ENCODE measurements around the gene CPLX3. TPM values are rescaled to one million over a fixed set of nuclear protein-coding genes. Genes with fewer than 3 reads are reported as not detected.

The CPLX3 gene
- total and polyA plus RNA-seq, 2 donors (not counting 1 experiment from before 2014, with no cell fraction given), result not detected

DNA sequence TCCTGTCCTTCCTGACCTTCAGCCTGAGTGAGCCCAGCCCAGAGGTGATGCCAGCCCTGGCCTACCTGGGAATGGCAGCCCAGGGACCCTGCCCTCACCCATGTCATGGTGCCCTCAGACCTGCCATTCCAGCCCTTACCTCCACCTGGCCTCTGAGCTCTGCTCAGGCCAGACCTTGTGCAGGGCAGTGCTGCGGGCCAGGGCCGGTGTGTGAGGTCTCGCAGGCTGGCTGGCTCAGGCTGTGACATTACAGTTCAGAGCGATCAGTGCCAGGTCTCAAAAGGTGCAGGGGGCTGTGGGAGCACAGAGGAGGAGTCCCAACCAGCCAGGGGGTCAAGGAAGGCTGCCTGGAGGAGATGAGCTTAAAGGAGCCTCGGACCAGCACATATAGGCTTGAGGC, 6.4 kb upstream of the CPLX3 start:
- TF ChIP-seq, protein P1, sequence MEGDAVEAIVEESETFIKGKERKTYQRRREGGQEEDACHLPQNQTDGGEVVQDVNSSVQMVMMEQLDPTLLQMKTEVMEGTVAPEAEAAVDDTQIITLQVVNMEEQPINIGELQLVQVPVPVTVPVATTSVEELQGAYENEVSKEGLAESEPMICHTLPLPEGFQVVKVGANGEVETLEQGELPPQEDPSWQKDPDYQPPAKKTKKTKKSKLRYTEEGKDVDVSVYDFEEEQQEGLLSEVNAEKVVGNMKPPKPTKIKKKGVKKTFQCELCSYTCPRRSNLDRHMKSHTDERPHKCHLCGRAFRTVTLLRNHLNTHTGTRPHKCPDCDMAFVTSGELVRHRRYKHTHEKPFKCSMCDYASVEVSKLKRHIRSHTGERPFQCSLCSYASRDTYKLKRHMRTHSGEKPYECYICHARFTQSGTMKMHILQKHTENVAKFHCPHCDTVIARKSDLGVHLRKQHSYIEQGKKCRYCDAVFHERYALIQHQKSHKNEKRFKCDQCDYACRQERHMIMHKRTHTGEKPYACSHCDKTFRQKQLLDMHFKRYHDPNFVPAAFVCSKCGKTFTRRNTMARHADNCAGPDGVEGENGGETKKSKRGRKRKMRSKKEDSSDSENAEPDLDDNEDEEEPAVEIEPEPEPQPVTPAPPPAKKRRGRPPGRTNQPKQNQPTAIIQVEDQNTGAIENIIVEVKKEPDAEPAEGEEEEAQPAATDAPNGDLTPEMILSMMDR (conservative IDR thresholded peaks at IDR 0.05 in 1 of 2, IDR thresholded peaks at IDR 0.05 in 1 of 2; ENCODE audit: low read depth in 1 of 2, low read length in 2 of 2), result no peak
- no peak for TF ChIP-seq EZH2 (IDR thresholded peaks at IDR 0.05; ENCODE audit: low read length, missing control alignments)
- H3K79me2 ChIP-seq (ENCODE audit: control insufficient read depth, insufficient read depth, low read length), result no peaks in the 10 kb centered on the region
- H4K20me1 ChIP-seq (ENCODE audit: control insufficient read depth, extremely low read depth, insufficient read depth, low read length), result no peaks in the 10 kb centered on the region
- no peaks in the 10 kb centered on the region for H3K4me1 ChIP-seq (ENCODE audit: control insufficient read depth, extremely low read depth, insufficient read depth, low read length)
- H3K4me2 ChIP-seq (ENCODE audit: extremely low read depth, insufficient read depth, low read length), result no peak overlapping the region
- no peak for DNase-seq (ENCODE audit: low read depth in 2 of 2)
- H2AFZ ChIP-seq (ENCODE audit: low read length), result no peak overlapping the region
- H3K36me3 ChIP-seq (ENCODE audit: control insufficient read depth, insufficient read depth, low read length), result no peaks in the 10 kb centered on the region
- H3K27me3 ChIP-seq (ENCODE audit: control insufficient read depth, insufficient read depth, low read length), result peaks cover 17% of the 10 kb centered on the region
- no peak overlapping the region for H3K9ac ChIP-seq (ENCODE audit: insufficient read depth, low read length)
- H3K27ac ChIP-seq (ENCODE audit: insufficient read depth, low read length), result no peak overlapping the region
- no peak overlapping the region for H3K4me3 ChIP-seq (replicated peaks in 1 of 4; ENCODE audit: control extremely low read depth in 1 of 4, insufficient read depth in 1 of 4, low read depth in 3 of 4, low read length in 4 of 4)
- no peaks in the 10 kb centered on the region for H3K9me3 ChIP-seq (ENCODE audit: control insufficient read depth, insufficient read depth, low read depth, low read length)

DNA sequence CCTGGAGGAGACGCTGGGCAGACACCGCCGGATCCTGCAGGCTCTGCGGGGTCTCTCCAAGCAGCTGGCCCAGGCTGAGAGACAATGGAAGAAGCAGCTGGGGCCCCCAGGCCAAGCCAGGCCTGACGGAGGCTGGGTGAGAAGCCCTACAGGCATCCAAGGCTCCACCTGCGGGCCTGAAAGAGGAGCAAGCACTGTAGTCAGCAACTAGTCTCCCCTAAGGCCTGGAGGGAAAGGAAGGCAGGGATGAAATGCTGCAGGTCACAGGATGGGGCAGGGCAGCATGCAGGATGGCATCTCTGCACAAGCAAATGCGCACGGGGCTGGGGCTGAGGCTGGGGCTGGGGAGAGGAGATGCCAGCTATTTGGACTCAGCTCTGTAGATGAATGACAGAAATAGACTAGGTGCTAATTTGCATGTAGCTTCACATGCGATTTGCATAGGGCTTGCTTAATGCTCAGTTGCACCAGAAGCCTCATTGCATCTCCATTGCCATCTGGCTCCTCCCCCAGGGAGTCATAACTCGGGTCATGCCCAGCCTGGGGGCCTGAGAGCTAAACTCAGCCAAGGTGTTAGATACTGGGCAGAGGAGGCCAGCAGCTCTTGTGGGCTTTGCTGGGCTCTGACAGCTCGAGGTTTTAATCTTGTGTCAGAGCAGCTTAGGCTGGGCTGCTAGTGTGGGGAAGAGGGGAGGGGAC, 5.2 kb upstream of the CPLX3 start:
- Histone ChIP-seq H3K79me2 (ENCODE audit: control insufficient read depth, insufficient read depth, low read length) (no peaks in the 10 kb centered on the region), H4K20me1 (ENCODE audit: control insufficient read depth, extremely low read depth, insufficient read depth, low read length) (no peaks in the 10 kb centered on the region), H2AFZ (ENCODE audit: low read length) (no peak overlapping the region), H3K9ac (ENCODE audit: insufficient read depth, low read length) (no peak overlapping the region), H3K27ac (ENCODE audit: insufficient read depth, low read length) (no peak overlapping the region), H3K4me1 (ENCODE audit: control insufficient read depth, extremely low read depth, insufficient read depth, low read length) (no peaks in the 10 kb centered on the region), H3K9me3 (ENCODE audit: control insufficient read depth, insufficient read depth, low read depth, low read length) (no peaks in the 10 kb centered on the region), H3K4me3 (replicated peaks in 1 of 4; ENCODE audit: control extremely low read depth in 1 of 4, insufficient read depth in 1 of 4, low read depth in 3 of 4, low read length in 4 of 4) (no peak overlapping the region), H3K36me3 (ENCODE audit: control insufficient read depth, insufficient read depth, low read length) (no peaks in the 10 kb centered on the region), H3K4me2 (ENCODE audit: extremely low read depth, insufficient read depth, low read length) (no peak overlapping the region), H3K27me3 (ENCODE audit: control insufficient read depth, insufficient read depth, low read length) (peaks cover 17% of the 10 kb centered on the region)
- TF ChIP-seq EZH2 (IDR thresholded peaks at IDR 0.05; ENCODE audit: low read length, missing control alignments), result no peak
- TF ChIP-seq, protein P1 (conservative IDR thresholded peaks at IDR 0.05 in 1 of 2, IDR thresholded peaks at IDR 0.05 in 1 of 2; ENCODE audit: low read depth in 1 of 2, low read length in 2 of 2), result no peak
- no peak for DNase-seq (ENCODE audit: low read depth in 2 of 2)

DNA sequence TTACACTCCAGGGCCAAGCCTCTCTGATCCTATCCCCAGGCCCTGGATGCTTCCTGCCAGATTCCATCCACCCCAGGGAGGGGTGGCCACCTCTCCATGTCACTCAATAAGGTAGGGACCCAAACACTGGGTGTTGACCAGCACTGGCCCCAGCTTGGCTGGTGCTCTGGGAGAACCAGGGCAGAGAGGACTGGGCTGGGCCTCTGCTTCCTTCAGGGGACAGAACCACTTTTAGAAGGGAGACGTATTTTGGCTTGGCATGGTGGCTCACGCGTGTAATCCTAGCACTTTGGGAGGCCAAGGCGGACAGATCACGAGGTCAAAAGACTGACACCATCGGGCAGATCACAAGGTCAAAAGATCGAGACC, 4.7 kb upstream of the CPLX3 start:
- TF ChIP-seq EZH2 (IDR thresholded peaks at IDR 0.05; ENCODE audit: low read length, missing control alignments), result no peak
- TF ChIP-seq, protein P1 (conservative IDR thresholded peaks at IDR 0.05 in 1 of 2, IDR thresholded peaks at IDR 0.05 in 1 of 2; ENCODE audit: low read depth in 1 of 2, low read length in 2 of 2), result no peak
- Histone ChIP-seq H3K9ac (ENCODE audit: insufficient read depth, low read length) (no peak overlapping the region), H4K20me1 (ENCODE audit: control insufficient read depth, extremely low read depth, insufficient read depth, low read length) (no peaks in the 10 kb centered on the region), H3K4me2 (ENCODE audit: extremely low read depth, insufficient read depth, low read length) (no peak overlapping the region), H3K79me2 (ENCODE audit: control insufficient read depth, insufficient read depth, low read length) (no peaks in the 10 kb centered on the region), H2AFZ (ENCODE audit: low read length) (no peak overlapping the region), H3K27ac (ENCODE audit: insufficient read depth, low read length) (no peak overlapping the region), H3K36me3 (ENCODE audit: control insufficient read depth, insufficient read depth, low read length) (no peaks in the 10 kb centered on the region), H3K4me3 (replicated peaks in 1 of 4; ENCODE audit: control extremely low read depth in 1 of 4, insufficient read depth in 1 of 4, low read depth in 3 of 4, low read length in 4 of 4) (no peak overlapping the region), H3K4me1 (ENCODE audit: control insufficient read depth, extremely low read depth, insufficient read depth, low read length) (no peaks in the 10 kb centered on the region), H3K9me3 (ENCODE audit: control insufficient read depth, insufficient read depth, low read depth, low read length) (no peaks in the 10 kb centered on the region), H3K27me3 (ENCODE audit: control insufficient read depth, insufficient read depth, low read length) (peaks cover 17% of the 10 kb centered on the region)
- no peak for DNase-seq (ENCODE audit: low read depth in 2 of 2)

Data from fibroblast of lung (primary cell).